ENCODE measurements around the gene TATDN2.
"Not testable (repeated sequence)": the region's sequence is repeated elsewhere in the genome, so short reads cannot be mapped to it uniquely, and the experiment has no call there.

Gene TATDN2

DNA sequence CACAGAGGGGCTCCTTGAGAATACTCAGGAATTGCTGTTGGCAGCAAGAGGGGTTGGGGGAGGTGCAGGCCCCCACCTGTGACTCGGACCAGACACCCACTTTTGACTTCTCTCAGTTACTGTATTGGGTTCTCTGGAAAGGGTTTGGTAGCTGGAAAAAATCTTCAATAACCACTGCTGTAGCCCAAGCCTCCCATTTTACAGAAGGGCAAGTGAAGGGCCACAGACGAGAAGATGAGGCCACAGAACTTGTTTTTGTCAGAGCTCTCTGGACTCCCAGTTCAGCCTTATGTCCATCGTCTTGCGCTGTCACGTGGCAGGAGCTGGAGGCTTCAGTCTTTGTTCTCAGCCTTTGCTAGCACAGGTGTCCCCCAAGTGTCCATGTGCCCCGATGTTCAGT lies 12.7 kb upstream of the TATDN2 start:
- no peak for DNase-seq

DNA sequence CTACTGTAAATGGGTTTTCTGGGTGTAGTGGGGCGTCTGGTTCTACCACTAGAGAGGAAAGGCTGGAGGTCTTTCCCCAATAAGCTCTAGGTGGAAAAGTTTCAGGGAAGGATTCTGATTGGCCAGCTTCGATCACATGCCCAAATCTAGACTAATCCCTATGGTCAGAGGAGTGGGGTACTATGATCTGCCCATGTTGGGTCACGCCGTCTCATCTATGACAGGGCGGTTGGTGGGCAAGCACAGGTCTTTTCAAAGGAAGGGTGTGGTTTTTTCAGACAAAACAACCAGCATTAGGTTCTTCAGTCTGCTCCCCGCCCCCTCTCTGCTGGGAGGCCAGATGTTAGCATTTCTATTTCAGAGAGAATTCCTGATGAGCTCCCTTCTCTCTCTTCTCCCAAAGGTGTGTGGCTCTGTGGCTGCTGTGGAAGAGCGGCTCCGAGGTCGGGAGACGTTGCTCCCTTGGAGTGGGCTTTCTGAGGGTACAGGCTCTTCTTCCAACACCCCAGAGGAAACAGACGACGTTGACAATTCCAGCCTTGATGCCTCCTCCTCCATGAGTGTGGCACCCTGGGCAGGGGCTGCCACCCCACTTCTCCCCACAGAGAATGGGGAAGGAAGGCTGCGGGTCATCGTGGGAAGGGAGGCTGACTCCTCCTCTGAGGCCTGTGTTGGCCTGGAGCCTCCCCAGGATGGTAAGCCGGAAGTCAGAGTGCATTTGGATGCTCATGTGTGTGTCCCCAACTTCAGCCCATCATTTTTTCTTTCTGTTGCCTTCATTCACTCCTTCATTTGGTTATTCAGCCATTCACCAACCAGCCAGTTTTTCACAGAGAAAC lies 9.7 kb upstream of the TATDN2 start:
- peak; percentile 44 to 55 for DNase-seq

DNA sequence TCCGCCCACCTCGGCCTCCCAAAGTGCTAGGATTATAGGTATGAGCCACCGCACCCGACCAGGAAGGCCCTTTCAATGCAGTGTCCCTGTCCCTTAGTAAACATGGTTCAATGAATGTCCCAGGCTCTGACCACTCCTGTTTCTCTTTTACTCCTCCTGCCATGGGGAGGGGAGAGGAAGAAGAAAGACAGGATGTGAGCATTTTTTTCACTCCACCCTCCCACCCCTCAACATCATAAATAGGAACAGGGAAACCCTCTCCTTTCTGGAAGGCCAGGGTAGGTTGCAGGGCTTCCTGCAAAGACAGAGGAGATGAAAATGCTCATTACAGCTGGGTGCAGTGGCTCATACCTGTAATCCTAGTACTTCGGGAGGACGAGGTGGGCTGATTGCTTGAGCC lies 7.5 kb upstream of the TATDN2 start:
- no peak for DNase-seq

DNA sequence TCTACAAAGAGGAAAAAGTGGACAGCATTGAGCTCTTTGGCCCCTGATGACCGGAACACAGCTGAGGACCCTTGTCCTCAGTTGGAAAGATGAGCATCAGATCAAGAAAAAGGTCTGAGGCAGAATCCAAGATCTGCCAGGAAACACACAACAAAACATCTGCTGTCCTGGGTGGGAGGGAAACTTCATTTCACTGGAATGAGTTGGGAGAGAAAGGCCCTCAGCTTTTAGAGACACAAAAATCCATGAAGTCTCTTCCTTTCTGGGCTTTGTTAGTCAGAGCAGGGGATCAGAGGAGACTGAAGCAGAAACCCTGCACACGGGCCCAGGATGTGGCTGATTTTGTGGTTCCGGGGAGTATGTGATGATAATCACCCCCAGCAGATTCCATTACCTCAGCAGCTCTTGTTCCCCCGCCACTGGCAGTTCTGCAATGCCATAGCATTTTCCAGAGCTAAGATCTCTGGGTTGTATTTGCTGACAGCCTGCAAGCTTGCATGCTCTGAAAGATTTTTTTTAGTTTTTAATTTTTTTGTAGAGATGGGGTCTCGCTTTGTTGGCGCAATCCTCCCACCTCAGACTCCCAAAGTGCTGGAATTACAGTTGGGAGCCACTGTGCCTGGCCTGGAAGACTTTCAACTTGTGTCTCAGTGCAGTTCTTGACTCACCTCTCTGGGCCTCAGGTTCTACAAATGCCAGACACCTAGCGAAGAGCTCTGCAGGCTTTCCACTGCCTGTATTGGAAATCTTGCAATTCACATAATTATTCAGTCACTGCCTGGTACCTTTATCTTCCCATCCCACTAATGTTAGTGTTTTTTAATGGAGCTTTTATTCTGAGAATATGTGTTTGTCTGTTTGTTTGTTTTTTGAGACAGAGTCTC lies 5.8 kb upstream of the TATDN2 start:
- DNase-seq = peak; percentile 76 to 78

DNA sequence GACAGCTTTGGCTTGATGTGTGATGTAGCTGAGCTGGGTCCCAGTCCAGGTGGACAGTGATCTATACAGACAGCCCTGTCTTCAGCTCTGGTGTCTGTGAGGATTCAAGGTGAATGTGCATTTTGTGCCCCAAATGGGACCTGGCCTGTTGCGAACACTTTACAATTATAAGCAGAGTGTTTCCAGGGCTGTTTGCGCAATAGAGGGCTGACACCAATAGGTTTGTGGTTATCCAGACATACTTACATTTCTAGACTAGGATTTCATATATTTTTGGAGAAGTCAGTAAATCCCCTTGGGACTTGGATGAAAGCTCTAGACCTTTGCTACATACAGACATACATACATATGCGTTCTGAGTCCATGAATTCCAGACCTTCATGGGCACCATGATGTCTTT lies 4.2 kb upstream of the TATDN2 start:
- no peak for DNase-seq

DNA sequence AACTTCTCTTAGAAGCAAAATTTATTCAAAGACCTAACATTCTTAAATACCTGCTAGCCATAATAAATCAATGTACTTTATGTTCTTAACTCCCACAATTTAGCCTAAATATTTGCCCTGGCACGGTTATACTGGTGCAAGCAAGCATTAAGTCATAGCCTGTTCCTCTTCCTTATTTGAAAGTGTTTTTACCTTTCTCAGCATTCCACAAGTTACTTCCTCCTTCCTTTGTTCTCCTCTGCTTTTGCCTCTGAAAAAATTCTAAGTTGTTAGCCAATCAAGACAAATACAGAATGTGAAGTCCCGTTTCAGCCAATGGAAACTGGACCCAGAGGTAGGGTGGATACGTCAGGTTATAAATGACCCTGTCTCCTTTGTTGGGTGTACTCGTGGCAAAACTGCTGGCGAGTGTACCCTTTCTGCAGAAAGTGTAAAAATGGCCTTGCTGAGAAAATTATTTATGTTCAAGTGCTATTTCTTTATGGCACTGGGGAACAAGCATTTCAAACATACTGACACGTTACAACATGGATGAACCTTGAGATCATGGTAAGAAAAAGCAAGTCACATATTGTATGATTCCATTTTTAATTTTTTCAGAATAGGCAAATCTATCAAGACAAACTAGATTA lies 3.1 kb upstream of the TATDN2 start:
- DNase-seq = no peak

DNA sequence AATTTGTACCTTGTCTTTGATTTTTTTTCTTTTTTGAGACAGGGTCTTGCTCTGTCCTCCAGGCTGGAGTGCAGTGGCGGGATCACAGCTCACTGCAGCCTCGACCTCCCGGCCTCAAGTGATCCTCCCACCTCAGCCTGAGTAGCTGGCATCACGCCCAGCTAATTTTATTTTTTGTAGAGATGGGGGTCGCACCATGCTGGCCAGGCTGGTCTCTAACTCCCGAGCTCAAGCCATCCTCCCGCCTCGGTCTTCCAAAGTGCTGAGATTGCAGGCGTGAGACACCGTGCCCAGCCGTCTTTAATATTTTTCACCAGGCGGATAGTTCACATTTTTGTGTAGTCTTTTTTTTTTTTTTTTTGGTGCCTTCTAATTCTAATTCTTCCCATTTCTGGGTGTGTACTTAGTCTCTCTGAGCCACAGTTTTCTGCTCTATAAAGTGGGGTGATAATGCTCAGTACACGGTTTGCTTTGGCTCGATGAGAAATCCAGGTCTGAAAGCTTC lies 528 bp upstream of the TATDN2 start:
- no peak for DNase-seq

DNA sequence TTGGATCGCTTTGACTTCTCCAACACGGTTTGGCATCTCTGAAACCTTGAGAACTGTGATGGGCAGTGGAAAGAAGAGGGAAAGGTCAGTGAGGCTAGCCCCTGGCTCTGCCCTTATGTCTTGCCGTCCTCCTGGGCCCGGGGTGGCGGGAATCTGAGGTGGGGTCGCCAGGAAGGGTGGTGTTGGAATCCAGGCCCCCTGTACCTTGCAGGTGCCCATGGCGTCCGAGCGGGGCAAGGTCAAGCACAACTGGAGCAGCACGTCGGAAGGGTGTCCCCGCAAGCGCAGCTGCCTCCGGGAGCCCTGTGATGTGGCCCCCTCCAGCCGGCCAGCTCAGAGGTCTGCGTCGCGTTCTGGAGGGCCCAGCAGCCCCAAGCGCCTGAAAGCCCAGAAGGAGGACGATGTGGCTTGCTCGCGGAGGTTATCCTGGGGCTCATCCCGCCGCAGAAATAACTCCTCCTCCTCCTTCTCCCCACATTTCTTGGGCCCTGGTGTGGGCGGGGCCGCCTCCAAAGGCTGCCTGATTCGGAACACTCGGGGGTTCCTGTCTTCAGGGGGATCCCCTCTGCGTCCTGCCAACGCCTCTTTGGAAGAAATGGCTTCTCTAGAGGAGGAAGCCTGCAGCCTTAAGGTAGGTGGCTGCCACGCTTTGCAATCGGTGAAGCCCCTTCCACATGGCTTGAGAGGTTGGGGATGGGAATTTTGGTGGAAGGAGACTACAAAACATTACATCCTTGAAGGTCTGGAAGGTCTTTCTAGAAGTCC lies 907 bp downstream of the TATDN2 start:
- peak; percentile 79 to 81 for DNase-seq

DNA sequence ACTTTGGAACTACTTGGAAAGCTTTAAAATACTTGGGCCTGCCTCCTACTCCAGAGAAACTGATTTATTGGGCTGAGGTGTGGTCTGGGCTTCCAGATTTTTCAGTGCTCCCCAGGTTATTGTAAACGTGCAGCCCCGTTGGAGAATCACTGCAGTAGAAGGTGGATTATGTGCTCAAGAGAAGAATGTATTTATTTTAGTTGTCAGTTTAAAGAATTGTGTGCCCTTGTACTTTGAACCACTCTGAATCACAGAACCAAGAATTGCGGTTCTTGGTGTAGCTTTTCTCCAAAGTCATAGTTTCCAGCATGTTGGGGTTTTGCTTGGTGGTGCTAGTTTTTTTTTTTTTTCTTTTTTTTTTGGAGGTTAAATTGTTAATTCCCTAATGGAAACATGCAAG lies 1.6 kb downstream of the TATDN2 start:
- DNase-seq = no peak

DNA sequence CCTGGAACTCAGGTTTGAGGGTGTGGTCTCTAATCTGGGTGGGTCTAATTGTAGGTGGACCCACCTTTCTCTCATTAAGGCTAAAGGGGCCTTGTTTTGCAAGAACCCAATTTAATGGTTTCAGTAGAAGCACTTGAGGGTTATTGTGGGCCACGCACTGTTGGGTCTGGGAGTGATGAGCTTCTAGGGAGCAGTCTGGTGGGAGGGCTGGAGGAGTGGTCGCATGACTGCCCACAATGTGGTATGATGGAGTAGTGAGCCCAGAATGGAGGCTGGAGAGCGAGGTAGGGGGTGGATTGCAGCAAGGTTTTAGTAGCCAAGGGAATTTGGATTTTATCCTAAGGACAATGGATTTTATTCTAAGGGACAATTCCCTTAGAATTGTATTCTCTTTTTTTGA lies 2.7 kb downstream of the TATDN2 start:
- DNase-seq = no peak

DNA sequence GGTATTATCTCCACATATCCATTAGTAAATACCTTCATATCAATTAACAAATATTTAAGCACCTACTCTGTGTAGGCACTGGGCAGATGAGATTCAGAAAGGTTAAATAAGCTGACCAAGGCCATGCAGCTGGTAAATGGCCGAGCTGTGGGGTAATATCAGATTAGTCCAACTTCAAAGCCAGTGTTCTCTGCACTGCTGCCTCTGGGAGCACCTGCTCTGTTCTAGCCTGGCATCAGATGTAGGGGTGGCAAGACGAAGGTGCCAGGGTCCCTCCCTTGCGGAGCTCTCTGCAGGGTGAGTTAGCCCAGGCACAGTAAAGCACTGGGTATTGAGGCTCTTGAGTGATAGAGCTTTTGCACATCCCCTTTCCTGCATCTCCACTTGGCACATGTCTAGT lies 5.5 kb downstream of the TATDN2 start:
- no peak for DNase-seq

DNA sequence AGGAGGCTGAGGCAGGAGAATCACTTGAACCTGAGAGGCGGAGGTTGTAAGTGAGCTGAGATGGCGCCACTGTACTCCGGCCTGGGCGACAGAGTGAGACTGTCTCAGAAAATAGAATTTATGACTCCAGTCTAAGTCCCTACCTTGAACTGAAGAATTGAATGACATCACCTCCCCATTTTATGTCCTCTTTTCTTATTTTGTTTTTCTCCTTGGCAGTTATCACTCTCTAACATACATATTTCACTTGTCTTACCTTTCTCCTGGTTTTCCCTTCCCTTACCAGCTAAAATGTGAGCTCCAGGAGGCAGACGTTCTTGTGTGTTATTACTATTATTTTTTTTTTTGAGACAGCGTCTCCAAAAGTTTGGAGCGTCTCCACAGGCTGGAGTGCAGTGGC lies 7.6 kb downstream of the TATDN2 start:
- no peak for DNase-seq

DNA sequence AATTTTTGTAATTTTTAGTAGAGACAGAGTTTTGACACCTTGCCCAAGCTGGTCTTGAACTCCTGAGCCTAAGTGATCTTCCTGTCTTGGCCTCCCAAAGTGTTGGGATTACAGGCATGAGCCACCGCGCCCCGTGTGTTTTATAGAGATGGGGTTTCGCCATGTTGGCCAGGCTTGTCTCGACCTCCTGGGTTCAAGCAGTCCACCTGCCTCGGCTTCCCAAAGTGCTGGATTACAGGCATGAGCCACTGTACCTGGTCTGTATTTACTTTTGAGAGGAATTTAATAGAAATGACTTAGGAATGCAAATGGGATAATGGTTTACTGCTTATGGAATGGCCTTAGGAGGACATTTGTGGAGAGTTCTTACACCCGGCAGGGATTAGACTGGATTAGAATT lies 10.8 kb downstream of the TATDN2 start:
- no peak for DNase-seq

DNA sequence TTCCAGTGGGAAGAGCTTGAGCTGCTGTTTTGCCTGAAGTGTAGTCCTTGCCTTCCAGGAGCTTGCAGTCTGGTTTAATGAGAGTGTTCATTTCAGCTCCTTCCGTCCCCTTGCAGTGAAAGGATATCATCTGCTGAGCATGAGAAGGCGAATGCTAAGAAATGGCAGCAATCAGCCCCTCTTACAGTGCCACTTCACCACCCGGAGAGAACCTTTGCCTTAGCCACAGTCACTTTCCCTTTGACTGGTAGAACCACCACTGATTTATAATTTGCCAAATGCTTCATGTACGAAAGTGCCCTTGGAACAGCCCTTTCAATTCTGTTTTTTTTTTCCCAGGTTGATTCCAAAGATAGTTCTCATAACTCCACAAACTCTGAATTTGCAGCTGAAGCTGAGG lies 11.5 kb downstream of the TATDN2 start:
- no peak for DNase-seq

DNA sequence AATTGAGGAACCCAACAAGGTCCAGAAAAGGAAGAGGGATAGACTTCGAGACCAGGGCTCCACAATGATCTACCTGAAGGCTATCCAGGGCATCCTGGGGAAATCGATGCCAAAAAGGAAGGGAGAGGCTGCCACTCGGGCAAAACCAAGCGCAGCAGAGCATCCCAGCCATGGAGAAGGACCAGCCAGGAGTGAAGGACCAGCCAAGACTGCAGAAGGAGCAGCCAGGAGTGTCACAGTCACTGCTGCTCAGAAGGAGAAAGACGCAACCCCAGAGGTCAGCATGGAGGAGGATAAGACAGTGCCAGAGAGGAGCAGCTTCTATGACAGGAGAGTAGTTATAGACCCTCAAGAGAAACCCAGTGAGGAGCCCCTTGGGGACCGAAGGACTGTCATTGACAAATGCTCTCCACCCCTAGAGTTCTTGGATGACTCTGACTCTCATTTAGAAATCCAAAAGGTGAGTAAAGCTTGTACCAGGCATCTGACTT lies 12.0 kb downstream of the TATDN2 start:
- DNase-seq = no peak

DNA sequence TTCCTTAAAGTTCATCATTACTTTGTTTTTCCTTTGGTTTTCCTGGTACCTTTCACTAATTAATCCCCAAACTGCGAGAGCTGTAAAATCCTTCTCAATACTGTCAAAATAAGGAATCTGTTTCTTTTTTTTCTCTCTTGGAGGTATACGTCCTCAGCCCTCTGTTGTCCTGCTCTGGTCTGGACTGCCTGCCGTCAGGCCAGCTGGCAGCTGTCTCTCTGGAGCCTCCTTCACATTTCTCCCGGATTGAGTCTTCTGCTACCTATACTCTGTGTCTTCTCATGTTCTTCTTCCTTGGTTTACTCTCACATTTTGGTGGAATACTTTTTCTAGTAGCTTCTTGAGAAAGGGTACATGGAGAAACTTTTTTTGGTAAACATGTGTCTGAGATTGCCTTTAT lies 13.8 kb downstream of the TATDN2 start:
- no peak for DNase-seq

DNA sequence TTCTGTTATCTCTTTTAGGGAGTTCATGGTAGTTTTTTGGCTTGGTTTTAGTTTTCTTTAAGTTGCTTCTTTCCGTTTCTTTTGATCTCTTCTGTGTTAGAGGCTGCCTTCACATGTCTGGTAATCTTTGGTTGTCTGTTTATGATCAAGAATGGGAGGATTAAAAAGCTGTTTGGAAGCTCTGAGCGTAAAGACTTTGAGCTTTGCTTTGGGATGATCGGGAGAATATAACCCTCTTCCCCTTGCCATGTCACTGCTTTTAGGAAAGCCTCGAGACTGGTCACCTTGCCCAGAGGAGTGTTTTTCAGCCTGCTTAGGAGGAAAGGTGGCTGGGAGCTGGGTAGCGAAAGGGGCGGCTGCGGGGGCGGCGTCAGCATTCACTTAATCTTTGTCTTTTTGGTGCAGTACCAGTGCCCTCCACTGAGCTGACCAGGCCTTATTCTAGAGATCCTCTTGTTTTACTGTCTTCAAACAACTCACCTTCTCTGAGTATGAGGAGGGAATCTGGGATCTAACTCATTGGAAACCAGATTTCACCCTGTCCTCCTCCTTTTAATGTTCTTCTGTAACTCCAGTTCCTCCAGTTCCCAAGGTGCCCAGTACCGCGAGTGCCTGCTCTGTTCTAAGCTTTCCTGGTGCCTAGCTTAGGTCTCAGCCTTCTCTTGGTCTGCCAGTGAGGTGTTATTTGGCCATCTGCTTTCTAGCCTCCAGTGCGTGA lies 15.5 kb downstream of the TATDN2 start:
- DNase-seq = peak; percentile 77 to 81

DNA sequence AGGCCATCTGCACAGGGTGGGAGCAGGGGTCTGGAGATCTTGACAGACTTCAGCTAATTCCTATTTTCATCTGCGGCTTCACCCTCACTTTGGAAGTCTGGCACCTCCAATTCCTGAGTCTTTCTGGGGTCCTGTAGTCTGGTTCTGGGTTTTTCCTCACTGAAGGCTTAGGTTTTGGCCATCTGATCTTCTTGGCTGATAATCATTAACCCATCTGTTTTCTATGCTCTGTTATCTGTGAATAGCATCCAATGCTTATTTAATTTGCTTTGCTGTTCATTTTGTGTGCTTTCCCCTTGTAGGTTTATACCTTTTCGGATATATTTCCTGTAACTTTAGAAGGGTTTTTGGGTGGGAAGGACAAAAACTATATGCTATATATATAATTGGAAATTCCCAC lies 17.6 kb downstream of the TATDN2 start:
- no peak for DNase-seq

DNA sequence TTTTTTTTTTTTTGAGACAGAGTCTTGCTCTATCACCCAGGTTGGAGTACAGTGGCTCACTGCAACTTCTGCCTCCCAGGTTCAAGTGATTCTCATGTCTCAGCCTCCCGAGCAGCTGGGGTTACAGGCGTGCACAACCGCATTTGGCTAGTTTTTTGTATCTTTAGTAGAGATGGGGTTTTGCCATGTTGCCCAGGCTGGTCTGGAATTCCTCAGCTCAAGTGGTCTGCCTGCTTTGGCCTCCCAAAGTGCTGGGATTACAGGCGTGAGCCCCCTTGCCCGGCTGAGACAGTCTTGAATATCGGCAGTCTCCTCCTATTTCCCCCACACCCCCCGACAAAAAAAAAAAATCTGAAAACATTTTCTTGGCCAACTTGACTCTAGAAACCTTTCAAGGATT lies 18.7 kb downstream of the TATDN2 start:
- not testable (repeated sequence) for DNase-seq

DNA sequence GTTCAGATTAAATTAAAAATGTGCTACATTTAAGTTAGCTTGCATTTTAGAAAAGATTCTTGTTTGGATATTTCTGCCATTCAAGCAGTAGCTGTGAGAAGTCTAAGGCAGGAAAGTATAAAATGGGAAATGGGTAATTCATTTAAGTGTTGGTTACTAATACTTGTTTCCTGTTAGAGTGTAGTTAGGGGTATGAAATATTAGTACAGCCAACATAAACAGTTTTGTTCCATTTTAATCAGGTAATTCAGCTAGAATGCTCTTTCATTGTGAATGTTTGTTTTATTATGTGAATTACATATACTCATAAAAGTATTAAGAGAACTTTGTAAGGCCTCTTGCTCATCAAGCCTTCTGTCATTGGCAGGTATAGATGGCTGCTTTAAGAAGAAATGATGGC lies 19.9 kb downstream of the TATDN2 start:
- no peak for DNase-seq

DNA sequence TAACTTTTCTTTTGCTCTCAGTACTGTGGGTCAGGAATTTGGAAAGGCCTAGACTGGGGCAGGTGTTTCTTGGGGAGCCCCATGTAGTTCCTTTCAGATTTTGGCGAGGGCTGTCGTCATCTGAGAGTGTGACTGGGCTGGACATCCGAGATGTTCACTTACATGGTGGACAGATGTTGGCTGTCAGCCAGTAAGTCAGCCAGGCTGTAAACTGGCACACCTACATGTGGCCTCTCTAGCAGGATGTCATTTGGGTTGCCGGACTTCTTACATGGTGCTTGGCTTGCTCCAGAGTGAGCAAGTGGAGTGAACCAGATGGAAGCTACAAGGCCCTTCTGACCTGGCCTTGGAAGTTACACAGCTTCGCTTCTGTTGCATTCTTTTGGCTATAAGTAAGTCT lies 20.7 kb downstream of the TATDN2 start:
- no peak for DNase-seq

DNA sequence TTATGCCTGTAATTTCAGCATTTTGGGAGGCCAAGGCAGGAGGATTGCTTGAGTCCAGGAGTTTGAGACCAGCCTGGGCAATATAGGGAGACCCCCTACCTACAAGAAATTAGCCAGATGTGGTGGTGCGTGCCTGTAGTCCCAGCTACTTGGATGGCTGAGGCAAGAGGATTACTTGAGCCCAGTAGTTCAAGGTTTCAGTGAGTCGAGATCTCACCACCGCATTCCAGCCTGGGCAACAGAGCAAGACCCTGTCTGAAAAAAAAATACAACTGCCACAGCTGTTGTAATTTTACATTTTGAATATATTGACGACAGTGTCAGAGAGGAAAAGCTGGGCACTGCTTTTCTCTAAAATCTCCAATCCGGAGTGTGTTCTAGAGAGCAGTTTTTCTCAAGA lies 21.2 kb downstream of the TATDN2 start:
- no peak for DNase-seq

Data from activated T-cell treated with anti-CD3 and anti-CD28 coated beads, Interleukin-2, amount 50 U/mL, for 48 hours (primary cell).